Aorta (tissue), 5 donors: ENCODE data around the gene ZCCHC12. TPM values are rescaled to one million over a fixed set of nuclear protein-coding genes. Genes with fewer than 3 reads are reported as not detected.
"Not testable (repeated sequence)": the region's sequence is repeated elsewhere in the genome, so short reads cannot be mapped to it uniquely, and the experiment has no call there.

Source experiments
- ATAC-seq: fragments of 200-7000 bp; cut with Tn5 transposase; one replicate; pipeline ENCODE4 v1.9.1; 2022; ENCODE audit warnings: moderate library complexity; ENCODE audit not compliant: low FRiP score
- DNase-seq, 2 donors: peaks; one replicate each; pipeline ENCODE4 v3.0.0-alpha.2; 2020
- H3K27ac ChIP-seq, 2 donors: one replicate each; pipeline ENCODE4 v1.5.1; 2013; ENCODE audit warnings: low read length in 2 of 2, mild to moderate bottlenecking in 2 of 2, moderate library complexity in 2 of 2, control low read depth in 1 of 2, inconsistent platforms in 1 of 2, low read depth in 1 of 2
- H3K27me3 ChIP-seq, 2 donors: one replicate each; pipeline ENCODE4 v1.6.1; 2013; ENCODE audit warnings: control low read depth in 1 of 2, low read length in 1 of 2, mild to moderate bottlenecking in 1 of 2, moderate library complexity in 1 of 2; ENCODE audit not compliant: insufficient read depth in 2 of 2, control insufficient read depth in 1 of 2
- H3K36me3 ChIP-seq, 2 donors: one replicate each; pipeline ENCODE4 v1.6.1; 2013; ENCODE audit warnings: control low read depth in 1 of 2, low read length in 1 of 2, mild to moderate bottlenecking in 1 of 2; ENCODE audit not compliant: insufficient read depth in 2 of 2, control insufficient read depth in 1 of 2
- H3K4me1 ChIP-seq, 2 donors: one replicate each; pipeline ENCODE4 v1.6.1; 2013; ENCODE audit warnings: low read length in 2 of 2, control low read depth in 1 of 2, mild to moderate bottlenecking in 1 of 2, moderate library complexity in 1 of 2; ENCODE audit not compliant: insufficient read depth in 2 of 2, control insufficient read depth in 1 of 2
- H3K4me3 ChIP-seq, 2 donors: one replicate each; pipeline ENCODE4 v1.5.1; 2013; ENCODE audit warnings: low read length in 2 of 2, control low read depth in 1 of 2, mild to moderate bottlenecking in 1 of 2
- H3K9me3 ChIP-seq: one replicate; pipeline ENCODE4 v1.6.1; 2013; ENCODE audit warnings: mild to moderate bottlenecking, low read length; ENCODE audit not compliant: control insufficient read depth
- WGBS, 2 donors: extraction: QIAGEN DNeasy Blood & Tissue Kit; methylation state at CpG; one replicate each; pipeline ENCODE4 v1.1.7; 2013; 5-methylcytosine and 5-hydroxymethylcytosine counted together
- intact Hi-C, 2 donors: fragments of 100-400 bp; cut with DNase I; formaldehyde crosslinking; loops; one replicate each; pipeline versions ENCODE4 v1.14.2 to v1.15.0; 2022
- long read RNA-seq, 2 donors: library from polyadenylated mRNA; unstranded; transcript quantifications; one replicate each; pipeline ENCODE4 v2.0.0, GENCODE V29; 2020 to 2021
- polyA plus RNA-seq, 2 donors: library from polyadenylated mRNA; stranded (reverse); fragments of 200-250 nt; gene quantifications; one replicate each; pipeline ENCODE4 v1.2.3, GENCODE V29; 2013
- total RNA-seq, 2 donors: library from RNA; stranded (reverse); fragmentation: NEBNext Ultra II Directional; extraction: Animal tissue kit (Norgen Biotek cat#: 25700); gene quantifications; one replicate each; pipeline ENCODE4 v1.2.1, GENCODE V29; 2021
- donor health status: healthy with polysubstance abuse.
- donor health status: Bipolar disorder and iron deficiency.
- donor health status: DM: no; HTN: no; CAD: no.
- donor health status: DM: no; HTN: no; CAD: no.
- donor health status: DM: yes; HTN: yes; CAD: no.

The ZCCHC12 gene
- total RNA-seq: under 1 TPM in 1 of 2 donors, not detected in 1; 0.15 TPM
- not detected for polyA plus RNA-seq
- long read RNA-seq, donor 1: 0 reads
- long read RNA-seq, donor 2: 0 reads

- intact Hi-C loops: no loop called here
- no peaks in the 10 kb centered on the region for H3K27me3 ChIP-seq
- no peaks in the 10 kb centered on the region for H3K36me3 ChIP-seq
- no peaks in the 10 kb centered on the region for H3K9me3 ChIP-seq
- 5 to 35% methylated on average over 51 of the region's 51 CpGs for WGBS, 2 donors
- no peaks in the 10 kb centered on the region for H3K4me1 ChIP-seq
- no peak within 1 kb of the TSS for H3K4me3 ChIP-seq
- peak; percentile 48 for ATAC-seq
- peak; percentile 58 to 80 for DNase-seq
- no peak within 1 kb of the TSS for H3K27ac ChIP-seq
Measured at GRCh38 chrX:118823263-118824172, at the start of gene ZCCHC12. TSS of gene ZCCHC12 (plus strand) at chrX:118823824. CDS start at chrX:118825245, 1,421 bp downstream.

GRCh38 chrX:118779581-118779980, 44.0 kb upstream of the ZCCHC12 start:
- no peak overlapping the region for H3K27ac ChIP-seq
- ATAC-seq: no peak
- 89 to 90% methylated on average over 2 of the region's 2 CpGs for WGBS, 2 donors

DNA sequence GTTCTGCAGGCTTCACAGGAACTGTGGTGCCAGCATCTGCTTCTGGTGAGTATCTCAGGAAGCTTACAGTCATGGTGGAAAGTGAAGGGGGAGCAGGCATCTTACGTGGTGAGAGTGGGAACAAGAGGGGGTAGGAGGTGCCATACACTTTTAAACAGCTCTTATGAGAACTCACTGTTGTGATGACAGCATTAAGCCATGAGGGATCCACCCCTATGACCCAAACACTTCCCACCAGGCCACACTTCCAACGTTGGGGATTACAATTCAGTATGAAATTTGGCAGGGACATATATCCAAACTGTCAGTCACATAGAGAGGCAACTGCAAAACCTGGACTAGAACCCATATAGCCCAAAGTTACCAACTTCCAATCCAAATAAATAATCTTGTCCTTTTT, 43.1 kb upstream of the ZCCHC12 start:
- intact Hi-C loops: no loop called here
- Histone ChIP-seq H3K4me3 (no peak overlapping the region), H3K9me3 (no peaks in the 10 kb centered on the region), H3K27me3 (no peaks in the 10 kb centered on the region), H3K4me1 (no peaks in the 10 kb centered on the region), H3K36me3 (no peaks in the 10 kb centered on the region), H3K27ac (peak overlapping the region in 1 of 2 donors; percentile 40)
- WGBS, 2 donors: 22 to 27% methylated on average over 2 of the region's 2 CpGs
- ATAC-seq: no peak
- no peak for DNase-seq

More at GRCh38 chrX:118779581-118779980, 44.0 kb upstream of the ZCCHC12 start:
- H3K9me3 ChIP-seq: no peaks in the 10 kb centered on the region
- no peaks in the 10 kb centered on the region for H3K36me3 ChIP-seq
- no peak for DNase-seq
- no peaks in the 10 kb centered on the region for H3K4me1 ChIP-seq
- no peaks in the 10 kb centered on the region for H3K27me3 ChIP-seq
- no peak overlapping the region for H3K4me3 ChIP-seq
- intact Hi-C loops: no loop called here

GRCh38 chrX:118780911-118781310, 42.7 kb upstream of the ZCCHC12 start:
- Histone ChIP-seq H3K4me3 (no peak overlapping the region), H3K27ac (no peak overlapping the region), H3K27me3 (no peaks in the 10 kb centered on the region), H3K9me3 (no peaks in the 10 kb centered on the region), H3K4me1 (no peaks in the 10 kb centered on the region), H3K36me3 (no peaks in the 10 kb centered on the region)
- DNase-seq (no peak), ATAC-seq (no peak)
- 3 to 4% methylated on average over 1 of the region's 1 CpG for WGBS, 2 donors
- intact Hi-C loops: no loop called here

DNA sequence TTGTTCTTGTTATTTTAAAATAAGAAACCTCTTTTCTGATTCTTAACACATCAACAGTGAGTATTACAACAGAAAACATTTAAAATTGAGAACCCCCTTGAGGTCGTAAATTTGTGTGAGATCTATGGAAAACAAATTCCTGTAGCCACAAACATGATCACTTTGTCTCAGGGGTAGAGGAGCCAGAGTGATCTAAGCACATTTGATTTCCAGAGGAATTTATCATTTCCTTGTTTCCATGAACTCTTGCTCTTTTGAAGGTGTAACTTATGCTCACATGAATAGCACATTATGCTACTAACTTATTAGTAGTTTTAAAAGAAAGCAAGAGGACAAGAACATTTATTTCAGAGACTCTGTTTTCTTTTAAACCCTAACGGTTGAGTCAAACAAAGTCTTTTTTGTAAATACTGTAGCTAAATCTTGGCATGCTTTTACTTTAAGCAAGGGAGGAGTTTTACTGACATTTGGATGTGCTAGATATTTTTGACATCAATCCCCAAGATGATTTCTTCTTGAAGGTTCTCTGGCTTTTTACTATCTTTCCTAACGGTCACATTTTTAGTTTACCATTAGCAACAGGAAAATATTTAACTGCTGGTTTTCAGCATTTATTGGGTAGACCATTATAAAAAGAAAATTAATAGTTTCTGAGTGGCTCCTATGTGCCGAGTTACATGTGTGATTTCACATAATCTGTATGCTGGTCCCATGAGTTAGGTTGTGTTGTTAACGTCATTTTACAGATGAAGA, 27.9 kb upstream of the ZCCHC12 start:
- no peak for DNase-seq
- H3K36me3 ChIP-seq: no peaks in the 10 kb centered on the region
- no peaks in the 10 kb centered on the region for H3K27me3 ChIP-seq
- no peak for ATAC-seq
- H3K9me3 ChIP-seq: no peaks in the 10 kb centered on the region
- WGBS, 2 donors: 45 to 51% methylated on average over 5 of the region's 5 CpGs
- intact Hi-C loops: no loop called here
- no peaks in the 10 kb centered on the region for H3K4me1 ChIP-seq
- H3K27ac ChIP-seq: no peak overlapping the region
- no peak overlapping the region for H3K4me3 ChIP-seq

GRCh38 chrX:118802857-118803256, 20.8 kb upstream of the ZCCHC12 start:
- DNase-seq (peak in 1 of 2 donors; percentile 39), ATAC-seq (no peak)
- Histone ChIP-seq H3K27ac (no peak overlapping the region), H3K4me3 (no peak overlapping the region), H3K27me3 (no peaks in the 10 kb centered on the region), H3K9me3 (no peaks in the 10 kb centered on the region), H3K4me1 (no peaks in the 10 kb centered on the region), H3K36me3 (no peaks in the 10 kb centered on the region)
- intact Hi-C loops: loop anchor here in 1 of 2 donors (10.0 kb wide), 1 partner anchor 348 kb away; no protein-coding TSS in a partner anchor
- 5 to 13% methylated on average over 1 of the region's 1 CpG for WGBS, 2 donors

DNA sequence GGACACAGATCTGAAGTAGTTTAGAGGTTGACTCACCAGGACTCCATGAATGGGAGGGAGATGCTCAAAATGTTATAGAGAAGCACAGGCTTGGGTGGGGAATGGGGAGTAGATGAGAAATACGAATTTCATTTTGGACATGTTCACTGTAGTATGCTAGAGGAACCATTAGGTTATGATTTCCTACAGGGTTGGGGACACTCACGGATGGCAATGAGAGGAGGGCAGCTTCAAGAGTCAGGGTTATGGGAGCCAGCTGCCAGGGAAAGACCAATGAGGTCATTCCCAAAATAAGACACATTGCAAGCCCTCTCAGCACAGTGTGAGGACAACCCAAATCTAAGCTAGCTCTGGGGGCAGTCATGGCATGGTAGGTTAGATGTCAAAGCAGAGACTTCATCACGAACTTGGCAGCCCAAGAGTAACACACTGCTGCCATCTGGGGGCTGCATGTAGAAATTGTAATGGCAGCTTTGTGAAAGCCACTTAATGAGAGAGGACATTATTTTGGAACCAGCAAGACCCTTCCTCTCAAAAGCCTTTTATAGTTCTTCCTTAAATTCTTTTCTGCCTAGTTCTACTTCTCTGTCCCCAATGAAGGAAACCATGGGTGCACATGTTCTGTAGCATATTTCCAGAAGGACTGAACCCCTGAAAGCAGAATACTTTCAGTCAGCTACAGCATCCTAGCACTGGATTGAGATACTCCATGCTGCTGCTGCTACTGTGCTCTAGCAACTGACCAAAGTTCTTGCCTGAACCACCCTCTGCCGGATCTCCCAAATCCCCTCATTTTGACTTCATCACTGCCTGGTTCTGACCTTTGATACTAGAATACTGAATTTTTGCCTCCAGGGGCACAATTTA, 16.2 kb upstream of the ZCCHC12 start:
- Histone ChIP-seq H3K9me3 (no peaks in the 10 kb centered on the region), H3K36me3 (no peaks in the 10 kb centered on the region), H3K27ac (no peak overlapping the region), H3K4me3 (no peak overlapping the region), H3K27me3 (no peaks in the 10 kb centered on the region), H3K4me1 (no peaks in the 10 kb centered on the region)
- ATAC-seq: peak; percentile 77
- peak in 1 of 2 donors; percentile 53 for DNase-seq
- intact Hi-C loops: loop anchor here (5.0 to 10.0 kb wide), 2 partner anchors 165 to 353 kb away; no protein-coding TSS in a partner anchor
- WGBS, 2 donors: 28 to 42% methylated on average over 4 of the region's 4 CpGs

DNA sequence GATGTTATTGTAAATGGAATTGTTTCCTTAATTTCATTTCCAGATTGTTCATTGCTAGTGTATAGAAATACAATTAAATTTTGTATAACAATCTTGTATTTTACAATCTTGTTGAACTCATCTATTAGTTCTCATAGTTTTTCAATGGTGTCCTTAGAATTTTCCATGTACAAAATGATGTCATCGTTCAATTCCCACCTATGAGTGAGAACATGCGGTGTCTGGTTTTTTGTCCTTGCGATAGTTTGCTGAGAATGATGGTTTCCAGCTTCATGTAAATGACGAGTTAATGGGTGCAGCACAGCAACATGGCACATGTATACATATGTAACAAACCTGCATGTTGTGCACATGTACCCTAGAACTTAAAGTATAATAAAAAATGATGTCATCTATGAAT, 6.4 kb upstream of the ZCCHC12 start:
- H3K27me3 ChIP-seq, H3K27ac ChIP-seq, H3K9me3 ChIP-seq, intact Hi-C loops, DNase-seq, H3K4me3 ChIP-seq, H3K4me1 ChIP-seq, ATAC-seq, H3K36me3 ChIP-seq: not testable (repeated sequence)
- 84 to 90% methylated on average over 4 of the region's 4 CpGs for WGBS, 2 donors
